Activated T-cell treated with anti-CD3 and anti-CD28 coated beads for 1 hour (primary cell): ENCODE results near the gene KCNT2.
"Not testable (repeated sequence)": the region's sequence is repeated elsewhere in the genome, so short reads cannot be mapped to it uniquely, and the experiment has no call there.

Source experiments
- DNase-seq: peaks from one replicate; pipeline ENCODE4 v3.0.0-alpha.2; 2020; ENCODE audit warnings: low read depth

KCNT2 gene

GRCh38 chr1:196317535-196318522, 290.4 kb downstream of the KCNT2 start:
- no peak for DNase-seq

GRCh38 chr1:196312739-196313138, 295.5 kb downstream of the KCNT2 start:
- no peak for DNase-seq

GRCh38 chr1:196309386-196309785, 298.9 kb downstream of the KCNT2 start:
- DNase-seq = no peak

GRCh38 chr1:196308176-196308575, 300.1 kb downstream of the KCNT2 start:
- no peak for DNase-seq

- no peak for DNase-seq
Observed at GRCh38 chr1:196306421-196306820, 301.8 kb downstream of the KCNT2 start.

- DNase-seq = no peak
Observed at GRCh38 chr1:196305216-196305615, 303.0 kb downstream of the KCNT2 start.

- DNase-seq = no peak
Observed at GRCh38 chr1:196302981-196303380, 305.3 kb downstream of the KCNT2 start.

- DNase-seq = no peak
Observed at GRCh38 chr1:196302420-196302819, 305.8 kb downstream of the KCNT2 start.

- DNase-seq = no peak
Observed at GRCh38 chr1:196295766-196296165, 312.5 kb downstream of the KCNT2 start.

GRCh38 chr1:196278816-196279215, 329.4 kb downstream of the KCNT2 start:
- DNase-seq = no peak

- DNase-seq = no peak
Observed at GRCh38 chr1:196277860-196278259, 330.4 kb downstream of the KCNT2 start.

GRCh38 chr1:196271212-196271947, 336.9 kb downstream of the KCNT2 start:
- no peak for DNase-seq

- DNase-seq = not testable (repeated sequence)
Observed at GRCh38 chr1:196263086-196263485, 345.2 kb downstream of the KCNT2 start.

GRCh38 chr1:196260270-196260669, 348.0 kb downstream of the KCNT2 start:
- DNase-seq = no peak

GRCh38 chr1:196259316-196259715, 348.9 kb downstream of the KCNT2 start:
- DNase-seq = no peak

- no peak for DNase-seq
Observed at GRCh38 chr1:196255762-196256161, 352.5 kb downstream of the KCNT2 start.

- DNase-seq = no peak
Observed at GRCh38 chr1:196229546-196229945, 378.7 kb downstream of the KCNT2 start.

- no peak for DNase-seq
Observed at GRCh38 chr1:196214866-196215265, 393.4 kb downstream of the KCNT2 start.

GRCh38 chr1:196209983-196210382, 398.3 kb downstream of the KCNT2 start:
- DNase-seq = no peak

GRCh38 chr1:196209265-196209664, 399.0 kb downstream of the KCNT2 start:
- no peak for DNase-seq

- no peak for DNase-seq
Observed at GRCh38 chr1:196207612-196208217, 400.5 kb downstream of the KCNT2 start.

GRCh38 chr1:196205882-196206281, 402.4 kb downstream of the KCNT2 start:
- no peak for DNase-seq

- DNase-seq = no peak
Observed at GRCh38 chr1:196196486-196196885, 411.8 kb downstream of the KCNT2 start.
